Cardiac muscle cell (in vitro differentiated cells and primary cell): ENCODE measurements around the gene RUNX3. TPM values are rescaled to one million over a fixed set of nuclear protein-coding genes. Genes with fewer than 3 reads are reported as not detected.

Experiments used
- DNase-seq, 2 donors: peaks; one replicate each; pipeline versions ENCODE4 v3.0.0 to v3.0.0-alpha.2; 2010 to 2017; ENCODE audit warnings: low read depth in 1 of 2, low spot score in 1 of 2
- H3K27ac ChIP-seq: fragments of 200-600 bp; sonication (generic); 2 replicates; pipeline ENCODE4 v1.5.1; 2016
- H3K27me3 ChIP-seq: fragments of 200-600 bp; sonication (generic); 2 replicates; pipeline ENCODE4 v1.6.0; 2016; ENCODE audit warnings: control low read depth
- H3K36me3 ChIP-seq: fragments of 200-600 bp; sonication (generic); 2 replicates; pipeline ENCODE4 v1.5.1; 2016; ENCODE audit warnings: control low read depth
- H3K4me1 ChIP-seq: fragments of 200-600 bp; sonication (generic); 2 replicates; pipeline ENCODE4 v1.8.1; 2017; ENCODE audit warnings: low read depth, mild to moderate bottlenecking, mixed run types
- H3K4me3 ChIP-seq: fragments of 200-600 bp; sonication (generic); 2 replicates; pipeline ENCODE4 v1.5.1; 2016; ENCODE audit warnings: mild to moderate bottlenecking
- H3K9me3 ChIP-seq: fragments of 200-600 bp; sonication (generic); 2 replicates; pipeline ENCODE4 v1.5.1; 2017; ENCODE audit warnings: low read depth, mild to moderate bottlenecking, control low read depth
- polyA plus RNA-seq: library from polyadenylated mRNA; unstranded; fragments of >200 nt; fragmentation: Nextera tagmentation; extraction: Ambion mirVana; gene quantifications from 2 replicates; pipeline ENCODE4 v1.2.1, GENCODE V29; 2016
- total RNA-seq: library from RNA; depleted of rRNA; stranded (reverse); fragments of >200 nt; gene quantifications from 2 replicates; pipeline ENCODE4 v1.2.3, GENCODE V29; 2016
- TF ChIP-seq, protein P1 (sequence below): IDR thresholded peaks from 2 replicates; pipeline ENCODE4 v1.5.1; 2012; ENCODE audit warnings: low read depth, mild to moderate bottlenecking, low read length

RUNX3 gene
- total and polyA plus RNA-seq, 2 experiments from 2014 or later, result not detected

DNA sequence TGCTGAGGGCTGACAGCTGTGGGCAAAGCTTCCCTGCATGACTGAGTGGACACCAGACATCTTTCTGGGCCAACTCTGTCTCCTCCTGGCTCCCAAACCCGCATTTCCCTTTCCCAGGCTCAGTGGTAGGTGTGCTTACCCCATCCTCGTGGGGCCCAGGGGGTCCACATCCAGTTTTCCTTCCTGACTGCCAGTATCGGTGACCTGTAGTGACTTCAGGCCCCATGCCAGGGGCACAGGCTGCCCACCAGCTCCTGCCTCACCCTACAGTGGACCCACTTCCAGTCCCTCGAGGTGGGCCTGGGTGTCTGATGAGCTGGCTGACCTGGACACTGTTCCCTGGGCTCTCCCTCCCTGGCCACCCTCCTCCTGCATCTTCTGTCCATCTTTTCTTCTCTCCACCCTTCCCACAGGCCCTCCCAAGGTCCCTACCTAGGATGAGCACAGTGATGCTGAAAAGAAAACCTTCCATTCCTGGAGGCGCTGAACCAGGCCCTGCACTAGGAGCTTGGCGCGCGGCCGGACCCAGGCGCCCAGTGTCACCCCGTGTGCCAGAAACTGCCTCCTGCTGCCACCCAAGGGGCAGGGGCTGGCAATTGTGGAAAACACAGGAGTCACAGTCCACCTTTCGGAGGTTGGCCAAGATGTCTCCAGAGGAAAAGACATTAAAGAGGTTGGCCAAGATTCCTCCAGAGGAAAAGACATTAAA is 67.1 kb downstream of the RUNX3 start:
- Histone ChIP-seq H3K9me3 (no peaks in the 10 kb centered on the region), H3K27ac (no peak overlapping the region), H3K36me3 (no peaks in the 10 kb centered on the region), H3K27me3 (no peaks in the 10 kb centered on the region), H3K4me1 (peaks cover 8% of the 10 kb centered on the region), H3K4me3 (no peak overlapping the region)
- no peak for DNase-seq
- TF ChIP-seq, protein P1, sequence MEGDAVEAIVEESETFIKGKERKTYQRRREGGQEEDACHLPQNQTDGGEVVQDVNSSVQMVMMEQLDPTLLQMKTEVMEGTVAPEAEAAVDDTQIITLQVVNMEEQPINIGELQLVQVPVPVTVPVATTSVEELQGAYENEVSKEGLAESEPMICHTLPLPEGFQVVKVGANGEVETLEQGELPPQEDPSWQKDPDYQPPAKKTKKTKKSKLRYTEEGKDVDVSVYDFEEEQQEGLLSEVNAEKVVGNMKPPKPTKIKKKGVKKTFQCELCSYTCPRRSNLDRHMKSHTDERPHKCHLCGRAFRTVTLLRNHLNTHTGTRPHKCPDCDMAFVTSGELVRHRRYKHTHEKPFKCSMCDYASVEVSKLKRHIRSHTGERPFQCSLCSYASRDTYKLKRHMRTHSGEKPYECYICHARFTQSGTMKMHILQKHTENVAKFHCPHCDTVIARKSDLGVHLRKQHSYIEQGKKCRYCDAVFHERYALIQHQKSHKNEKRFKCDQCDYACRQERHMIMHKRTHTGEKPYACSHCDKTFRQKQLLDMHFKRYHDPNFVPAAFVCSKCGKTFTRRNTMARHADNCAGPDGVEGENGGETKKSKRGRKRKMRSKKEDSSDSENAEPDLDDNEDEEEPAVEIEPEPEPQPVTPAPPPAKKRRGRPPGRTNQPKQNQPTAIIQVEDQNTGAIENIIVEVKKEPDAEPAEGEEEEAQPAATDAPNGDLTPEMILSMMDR, result no peak

DNA sequence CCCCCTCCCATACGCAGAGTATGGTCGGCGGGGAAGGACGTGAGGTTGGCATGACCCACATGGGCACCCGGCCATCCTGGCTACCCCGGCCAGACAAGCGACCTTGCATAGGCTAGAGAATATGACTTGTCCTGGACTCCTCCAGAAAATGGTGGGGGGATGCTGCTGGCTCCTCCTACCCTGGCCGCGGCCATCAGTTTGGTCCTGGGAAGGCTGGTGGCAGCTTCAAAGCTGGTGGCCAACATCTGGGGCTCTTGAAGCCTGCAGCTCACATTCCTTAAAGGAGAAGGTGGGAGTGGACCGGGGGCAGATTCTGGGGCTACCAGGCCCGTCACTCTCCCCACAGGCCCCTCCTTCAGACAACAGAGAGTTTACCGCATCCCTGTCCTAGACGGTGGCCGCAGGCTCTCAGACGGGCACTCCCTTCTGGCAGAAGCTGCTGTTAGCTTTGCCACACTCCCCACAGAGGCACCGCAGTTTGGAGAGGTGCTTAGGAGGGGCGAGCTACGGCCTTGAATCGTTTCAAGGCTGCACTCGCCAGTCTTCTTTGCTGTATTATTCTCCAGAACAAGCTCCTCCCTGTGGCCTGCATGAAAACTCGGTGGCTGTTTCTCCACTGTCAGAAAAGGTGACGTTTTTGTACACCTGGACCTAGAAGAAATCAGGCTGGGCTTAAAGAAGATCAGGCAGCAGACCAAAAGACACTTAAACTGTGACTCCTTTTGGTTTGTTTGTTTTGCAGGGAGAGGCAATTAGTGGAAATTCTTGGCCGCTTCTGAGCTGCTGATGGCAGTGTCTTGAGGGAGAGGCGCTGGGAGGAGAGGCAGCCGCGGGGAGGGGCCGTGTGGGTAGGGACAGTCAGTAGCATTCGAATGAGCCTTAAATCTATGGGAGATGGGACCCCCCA is 68.0 kb downstream of the RUNX3 start:
- H3K36me3 ChIP-seq, result no peaks in the 10 kb centered on the region
- H3K27ac ChIP-seq, result no peak overlapping the region
- no peak overlapping the region for H3K4me3 ChIP-seq
- H3K4me1 ChIP-seq, result peaks cover 8% of the 10 kb centered on the region
- H3K27me3 ChIP-seq, result no peaks in the 10 kb centered on the region
- DNase-seq, result peak in 1 of 2 donors; percentile 22
- no peaks in the 10 kb centered on the region for H3K9me3 ChIP-seq
- TF ChIP-seq, protein P1, result peak; percentile 27

DNA sequence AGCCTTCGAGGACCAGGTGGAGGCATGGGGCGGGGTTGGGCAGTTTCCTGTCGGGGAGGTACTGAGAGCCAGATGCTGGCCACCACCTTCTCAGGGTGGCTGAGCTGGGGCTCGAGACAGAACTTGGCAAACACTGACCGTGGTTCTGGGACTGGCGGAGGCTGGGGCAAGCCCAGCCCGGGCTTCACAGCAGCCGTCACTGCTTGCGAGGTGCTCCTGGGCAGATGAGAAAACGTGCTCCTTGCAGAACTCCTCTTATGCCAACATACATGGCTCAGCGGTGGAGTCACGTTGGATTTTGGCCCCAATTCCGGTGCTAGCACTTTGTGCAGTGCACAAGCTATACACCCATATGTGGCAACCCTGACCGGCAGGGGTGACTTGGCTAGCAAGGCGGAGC is 69.2 kb downstream of the RUNX3 start:
- DNase-seq, result no peak
- TF ChIP-seq, protein P1, result no peak

DNA sequence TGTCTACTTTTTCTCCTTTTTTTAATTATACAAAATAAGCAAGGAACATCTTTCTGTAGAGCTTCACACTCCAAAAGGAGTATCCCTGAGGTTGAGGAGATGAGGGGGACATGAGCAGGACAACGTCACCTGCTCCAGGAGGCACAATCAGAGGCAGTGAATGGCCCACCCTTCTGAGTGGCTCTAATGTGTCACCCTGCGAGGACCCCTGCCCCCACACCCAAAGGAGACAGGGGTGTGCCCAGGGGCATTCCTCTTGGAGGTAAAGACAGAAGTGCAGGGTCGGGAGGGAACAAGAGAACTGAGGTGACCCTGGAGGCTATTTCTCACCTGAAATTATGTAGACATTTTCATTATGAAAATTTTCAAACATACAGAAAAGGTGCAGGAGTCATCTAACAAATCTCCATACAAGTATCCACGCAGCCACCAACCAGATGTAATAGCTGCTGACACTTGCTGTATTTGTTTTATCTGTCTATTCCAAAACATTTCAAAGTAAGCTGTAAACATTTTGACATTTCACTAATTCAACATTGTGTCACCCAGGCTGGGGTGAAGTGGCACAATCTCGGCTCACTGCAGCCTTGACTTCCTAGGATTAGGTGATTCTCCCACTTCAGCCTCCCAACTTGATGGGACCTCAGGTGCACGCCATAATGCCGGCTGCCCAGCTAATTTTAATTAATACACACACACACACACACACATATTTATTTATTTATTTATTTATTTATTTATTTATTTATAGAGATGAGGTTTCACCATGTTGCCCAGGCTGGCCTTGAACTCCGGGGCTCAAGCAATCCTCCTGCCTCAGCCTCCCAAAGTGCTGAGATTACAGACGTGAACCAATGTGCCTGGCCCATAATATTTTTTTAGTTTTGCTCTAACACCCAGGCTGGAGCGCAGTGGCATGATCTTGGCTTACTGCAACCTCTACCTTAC is 70.7 kb downstream of the RUNX3 start:
- H3K27me3 ChIP-seq, result no peaks in the 10 kb centered on the region
- TF ChIP-seq, protein P1, result no peak
- H3K36me3 ChIP-seq, result no peaks in the 10 kb centered on the region
- no peak overlapping the region for H3K4me3 ChIP-seq
- DNase-seq, result no peak
- peaks cover 3% of the 10 kb centered on the region for H3K4me1 ChIP-seq
- H3K27ac ChIP-seq, result no peak overlapping the region
- H3K9me3 ChIP-seq, result no peaks in the 10 kb centered on the region

More for the DNA sequence above, 69.2 kb downstream of the RUNX3 start:
- Histone ChIP-seq H3K27ac (no peak overlapping the region), H3K4me1 (peaks cover 8% of the 10 kb centered on the region), H3K36me3 (no peaks in the 10 kb centered on the region), H3K4me3 (no peak overlapping the region), H3K9me3 (no peaks in the 10 kb centered on the region), H3K27me3 (no peaks in the 10 kb centered on the region)

DNA sequence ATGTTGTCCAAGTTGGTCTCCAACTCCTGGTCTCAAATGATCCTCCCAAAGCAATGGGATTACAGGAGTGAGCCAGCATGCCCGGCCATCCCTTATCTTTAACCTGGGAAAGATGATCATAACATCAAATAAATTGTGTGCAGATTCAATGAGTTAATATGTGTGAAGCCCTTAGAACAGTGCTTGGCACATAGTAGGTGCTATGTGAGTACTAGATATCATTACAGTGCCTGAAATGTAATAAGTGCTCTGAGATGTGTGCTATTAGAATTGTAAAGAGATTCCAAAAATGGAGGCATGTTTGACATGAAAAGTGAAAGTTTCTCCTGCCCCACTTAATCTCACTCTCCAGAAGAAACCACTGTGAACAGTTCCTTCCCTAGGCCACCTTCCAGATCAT is 71.8 kb downstream of the RUNX3 start:
- TF ChIP-seq, protein P1, result no peak
- H3K4me3 ChIP-seq, result no peak overlapping the region
- H3K36me3 ChIP-seq, result no peaks in the 10 kb centered on the region
- no peaks in the 10 kb centered on the region for H3K27me3 ChIP-seq
- no peaks in the 10 kb centered on the region for H3K9me3 ChIP-seq
- no peak overlapping the region for H3K27ac ChIP-seq
- DNase-seq, result no peak
- no peaks in the 10 kb centered on the region for H3K4me1 ChIP-seq
